Tibial nerve (tissue), 4 donors: ENCODE data around the gene PPP4R3A. TPM values are rescaled to one million over a fixed set of nuclear protein-coding genes. Genes with fewer than 3 reads are reported as not detected.

Experiments used
- small RNA-seq: library from RNA; depleted of rRNA; stranded (forward); fragments of <200 nt; gene quantifications from one replicate; pipeline ENCODE3, GENCODE V24; 2016
- total RNA-seq, 4 donors: library from RNA; depleted of rRNA; stranded (reverse); fragments of >200 nt; gene quantifications; one replicate each; pipeline ENCODE4 v1.1.0, GENCODE V29; 2016

PPP4R3A gene
- total RNA-seq, 4 donors from 2014 or later, result 63.3 to 104 (median 80.2) TPM

Small RNAs within 50 kb of the gene (small RNA-seq; reads per million reads assigned to genes)
- not detected for gene AL133373.1

Other genes with a start within 250 kb of the PPP4R3A start
- 10 to 100 TPM in 1 of 4 donors, 1 to 10 TPM in 3; 3.6 to 12.6 (median 6.8) TPM for gene CCDC88C, start 92.5 kb downstream of the PPP4R3A start, total RNA-seq
- gene CATSPERB, start 221.8 kb upstream of the PPP4R3A start, total RNA-seq, result 1 to 10 TPM in 2 of 4 donors, under 1 TPM in 1, not detected in 1; 0.84 to 3.9 (median 2.0) TPM